ENCODE data around the gene ROM1. TPM values are rescaled to one million over a fixed set of nuclear protein-coding genes. Genes with fewer than 3 reads are reported as not detected.

ROM1 gene
- total RNA-seq, 4 donors from 2014 or later = 0.80 to 4.9 (median 2.3) TPM

DNA sequence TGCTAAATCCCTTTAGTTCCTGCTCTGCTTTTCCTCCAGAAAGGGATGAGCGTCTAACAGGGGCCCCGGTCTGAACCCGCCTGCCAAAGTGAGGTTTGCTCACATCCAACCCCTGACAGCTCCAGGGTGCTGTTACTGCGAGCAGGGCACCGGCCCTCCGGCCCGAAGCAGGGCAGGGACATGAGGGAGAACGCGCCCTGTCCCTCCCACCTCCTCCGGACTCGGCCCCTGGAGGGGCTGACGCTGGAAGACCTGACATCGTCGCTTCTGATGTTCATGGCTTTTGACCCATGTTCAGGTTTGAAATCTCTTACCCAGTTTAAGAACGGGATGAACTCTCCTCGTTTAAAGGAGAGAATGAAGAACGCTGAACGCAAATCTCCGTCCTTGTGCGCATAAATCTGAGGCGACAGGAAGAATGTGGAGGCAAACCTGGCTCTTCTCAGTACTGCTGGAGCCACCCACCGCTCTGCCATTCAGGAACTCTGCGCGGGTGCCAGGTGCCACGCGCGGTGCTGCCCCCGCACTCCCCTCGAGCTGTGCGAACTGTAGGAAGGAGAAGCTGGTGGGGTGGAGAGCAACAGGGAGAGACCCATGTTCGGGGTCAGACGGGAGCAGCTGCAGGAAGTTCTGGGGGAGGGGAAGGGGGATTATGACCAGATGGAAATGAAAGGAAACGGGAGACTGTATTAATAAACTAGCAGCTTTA lies 38.5 kb upstream of the ROM1 start:
- DNase-seq (ENCODE audit: low spot score in 2 of 2) = peak in 1 of 2 donors; percentile 65
- Histone ChIP-seq H3K4me1 (peaks cover 51% of the 10 kb centered on the region), H3K27ac (peak overlapping the region; percentile 93), H3K27me3 (no peaks in the 10 kb centered on the region), H3K9me3 (no peaks in the 10 kb centered on the region), H3K4me3 (peak overlapping the region; percentile 92), H3K36me3 (peaks cover 53% of the 10 kb centered on the region)
- under 1% methylated on average over 32 of the region's 33 CpGs for WGBS
- TF ChIP-seq POLR2AphosphoS5 (IDR thresholded peaks at IDR 0.05) (no peak), POLR2A (IDR thresholded peaks at IDR 0.05) (no peak)
- TF ChIP-seq, protein P1, sequence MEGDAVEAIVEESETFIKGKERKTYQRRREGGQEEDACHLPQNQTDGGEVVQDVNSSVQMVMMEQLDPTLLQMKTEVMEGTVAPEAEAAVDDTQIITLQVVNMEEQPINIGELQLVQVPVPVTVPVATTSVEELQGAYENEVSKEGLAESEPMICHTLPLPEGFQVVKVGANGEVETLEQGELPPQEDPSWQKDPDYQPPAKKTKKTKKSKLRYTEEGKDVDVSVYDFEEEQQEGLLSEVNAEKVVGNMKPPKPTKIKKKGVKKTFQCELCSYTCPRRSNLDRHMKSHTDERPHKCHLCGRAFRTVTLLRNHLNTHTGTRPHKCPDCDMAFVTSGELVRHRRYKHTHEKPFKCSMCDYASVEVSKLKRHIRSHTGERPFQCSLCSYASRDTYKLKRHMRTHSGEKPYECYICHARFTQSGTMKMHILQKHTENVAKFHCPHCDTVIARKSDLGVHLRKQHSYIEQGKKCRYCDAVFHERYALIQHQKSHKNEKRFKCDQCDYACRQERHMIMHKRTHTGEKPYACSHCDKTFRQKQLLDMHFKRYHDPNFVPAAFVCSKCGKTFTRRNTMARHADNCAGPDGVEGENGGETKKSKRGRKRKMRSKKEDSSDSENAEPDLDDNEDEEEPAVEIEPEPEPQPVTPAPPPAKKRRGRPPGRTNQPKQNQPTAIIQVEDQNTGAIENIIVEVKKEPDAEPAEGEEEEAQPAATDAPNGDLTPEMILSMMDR (IDR thresholded peaks at IDR 0.05) = no peak

- peaks cover 53% of the 10 kb centered on the region for H3K36me3 ChIP-seq
- H3K27me3 ChIP-seq = no peaks in the 10 kb centered on the region
- peaks cover 45% of the 10 kb centered on the region for H3K4me1 ChIP-seq
- H3K9me3 ChIP-seq = no peaks in the 10 kb centered on the region
- 37% methylated on average over 17 of the region's 17 CpGs for WGBS
- peak overlapping the region; percentile 92 for H3K4me3 ChIP-seq
- TF ChIP-seq EP300 (IDR thresholded peaks at IDR 0.05) (no peak), POLR2AphosphoS5 (IDR thresholded peaks at IDR 0.05) (no peak), POLR2A (IDR thresholded peaks at IDR 0.05) (no peak)
- TF ChIP-seq, protein P1 (IDR thresholded peaks at IDR 0.05) = no peak
- DNase-seq (ENCODE audit: low spot score in 2 of 2) = peak in 1 of 2 donors; percentile 67
- H3K27ac ChIP-seq = peak overlapping the region; percentile 93
These were observed 37.9 kb upstream of the ROM1 start for GRCh38 chr11:62575156-62575555.

DNA sequence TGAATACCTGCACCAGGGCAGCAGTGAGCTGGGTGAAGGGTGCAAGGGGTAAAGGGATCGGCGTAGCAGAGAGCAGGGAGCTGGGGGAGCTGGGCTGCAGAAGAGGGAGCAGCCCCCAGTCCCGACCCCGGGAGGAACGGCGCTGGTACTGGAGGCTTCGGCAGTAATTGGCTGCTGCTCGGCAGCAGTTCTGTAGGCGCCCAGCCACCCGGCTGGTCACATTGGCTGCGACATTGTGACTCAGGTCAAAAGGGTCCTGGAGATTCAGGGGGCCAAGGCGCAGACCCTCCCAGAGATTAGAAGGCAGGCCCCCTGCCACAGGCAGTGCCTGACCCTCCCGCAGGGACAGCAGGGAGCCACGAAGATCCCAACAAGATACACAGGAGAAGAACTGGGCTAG lies 37.2 kb upstream of the ROM1 start:
- DNase-seq (ENCODE audit: low spot score in 2 of 2) = no peak
- 80% methylated on average over 14 of the region's 14 CpGs for WGBS
- no peaks in the 10 kb centered on the region for H3K9me3 ChIP-seq
- peaks cover 47% of the 10 kb centered on the region for H3K36me3 ChIP-seq
- peaks cover 44% of the 10 kb centered on the region for H3K4me1 ChIP-seq
- peak overlapping the region; percentile 92 for H3K4me3 ChIP-seq
- no peaks in the 10 kb centered on the region for H3K27me3 ChIP-seq
- TF ChIP-seq EP300 (IDR thresholded peaks at IDR 0.05) (no peak), POLR2AphosphoS5 (IDR thresholded peaks at IDR 0.05) (no peak), POLR2A (IDR thresholded peaks at IDR 0.05) (no peak)
- TF ChIP-seq, protein P1 (IDR thresholded peaks at IDR 0.05) = no peak
- H3K27ac ChIP-seq = peak overlapping the region; percentile 93

DNA sequence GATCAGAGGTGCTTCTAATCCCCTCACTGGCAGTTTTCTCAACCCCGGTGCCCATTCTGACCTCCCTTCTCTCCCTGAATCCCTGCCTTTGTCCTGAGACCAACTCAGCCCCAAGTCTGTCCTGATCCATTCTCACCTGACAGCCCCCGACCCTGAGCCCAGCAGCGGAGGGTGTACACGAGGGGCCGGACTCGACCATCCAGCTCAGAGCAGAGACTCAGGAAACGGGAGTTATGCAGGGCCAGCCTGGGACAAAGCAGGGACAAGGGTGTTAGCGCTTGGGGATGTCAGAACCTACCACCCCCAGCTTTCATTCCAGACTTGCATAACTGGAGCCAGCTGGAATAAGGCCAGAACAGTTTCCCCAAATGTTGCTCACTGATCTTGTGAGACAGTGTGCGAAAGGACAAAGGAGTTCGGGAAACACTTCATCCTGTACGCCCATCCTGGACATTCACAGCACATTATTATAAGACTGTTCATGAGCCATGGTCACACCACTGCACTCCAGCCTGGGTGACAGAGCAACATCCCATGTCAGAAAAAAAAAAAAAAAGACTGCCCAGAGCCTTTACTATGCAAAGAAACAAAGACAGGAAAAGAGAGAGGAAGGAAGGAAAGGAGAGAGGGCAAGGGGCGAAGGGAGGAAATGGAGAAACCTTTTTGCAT lies 35.9 kb upstream of the ROM1 start:
- H3K4me3 ChIP-seq = no peak overlapping the region
- H3K4me1 ChIP-seq = peaks cover 37% of the 10 kb centered on the region
- H3K27ac ChIP-seq = peak overlapping the region; percentile 58
- no peaks in the 10 kb centered on the region for H3K27me3 ChIP-seq
- 64% methylated on average over 11 of the region's 12 CpGs for WGBS
- no peaks in the 10 kb centered on the region for H3K9me3 ChIP-seq
- peaks cover 49% of the 10 kb centered on the region for H3K36me3 ChIP-seq
- TF ChIP-seq POLR2AphosphoS5 (IDR thresholded peaks at IDR 0.05) (no peak), POLR2A (IDR thresholded peaks at IDR 0.05) (no peak)
- no peak for DNase-seq (ENCODE audit: low spot score in 2 of 2)

GRCh38 chr11:62578541-62578940 lies 34.5 kb upstream of the ROM1 start:
- no peak for DNase-seq (ENCODE audit: low spot score in 2 of 2)
- Histone ChIP-seq H3K27me3 (no peaks in the 10 kb centered on the region), H3K27ac (no peak overlapping the region), H3K36me3 (peaks cover 52% of the 10 kb centered on the region), H3K4me1 (peaks cover 25% of the 10 kb centered on the region), H3K4me3 (no peak overlapping the region), H3K9me3 (no peaks in the 10 kb centered on the region)
- 94% methylated on average over 11 of the region's 11 CpGs for WGBS
- no peak for TF ChIP-seq POLR2AphosphoS5 (IDR thresholded peaks at IDR 0.05)
- no peak for TF ChIP-seq EP300 (IDR thresholded peaks at IDR 0.05)
- TF ChIP-seq, protein P1 (IDR thresholded peaks at IDR 0.05) = no peak
- no peak for TF ChIP-seq POLR2A (IDR thresholded peaks at IDR 0.05)

Data from suprapubic skin (tissue), 4 donors.